Activated CD8-positive, alpha-beta memory T cell treated with anti-CD3 and anti-CD28 coated beads, Interleukin-2, amount 50 U/mL, for 48 hours (primary cell): Measurements from ENCODE around the gene CGB8.
"Not testable (repeated sequence)": the region's sequence is repeated elsewhere in the genome, so short reads cannot be mapped to it uniquely, and the experiment has no call there.

ENCODE experiments used
- DNase-seq: peaks from one replicate; pipeline ENCODE4 v3.0.0-alpha.2; 2020

The CGB8 gene

DNA sequence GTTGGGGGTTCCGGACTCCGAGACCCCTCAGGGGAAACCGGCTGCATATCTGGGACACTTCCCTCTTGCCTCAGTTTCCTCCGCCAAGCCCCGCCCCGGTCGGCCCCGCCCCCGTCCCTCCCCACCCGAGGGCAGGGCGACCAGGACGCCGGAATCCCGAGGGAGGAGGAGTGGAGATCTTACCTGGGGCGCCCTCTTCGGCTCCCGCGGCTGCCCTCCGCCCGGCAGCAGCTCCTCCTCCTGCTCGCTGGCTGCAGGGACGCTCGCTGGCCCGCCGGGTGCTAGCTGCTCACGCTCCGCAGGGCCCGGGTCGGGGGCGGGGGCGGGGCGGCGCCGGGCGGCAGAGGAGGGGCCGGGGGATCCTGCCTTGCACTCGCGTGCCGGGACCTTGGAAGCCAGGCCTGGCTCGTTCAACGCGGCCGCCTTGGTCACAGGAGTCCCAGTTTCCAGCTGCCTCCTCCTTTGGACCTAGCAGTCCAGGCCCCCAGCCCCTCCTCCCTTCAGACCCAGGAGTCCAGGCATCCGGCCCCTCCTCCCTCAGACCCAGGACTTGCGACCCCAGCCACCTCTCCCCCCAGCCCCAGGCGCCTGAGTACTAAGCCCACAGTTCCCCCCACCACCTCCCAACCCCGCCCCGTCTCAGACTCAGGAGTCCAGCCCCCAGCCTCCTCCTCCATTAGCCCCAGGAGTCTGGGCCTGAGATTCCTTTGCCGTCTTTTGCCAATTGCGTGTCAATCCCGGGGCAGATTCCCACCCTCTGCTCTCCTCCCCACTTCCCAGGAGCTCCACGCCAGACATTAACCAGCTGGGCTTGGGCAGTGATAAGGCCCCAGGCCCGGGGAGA, 16.1 kb upstream of the CGB8 start, which contains the start of gene NTF4:
TSS of gene NTF4 (minus strand) at position 51 of the 844 bp plus-strand sequence. CDS start 2,821 bp downstream, outside the sequence.
- DNase-seq: no peak

- DNase-seq: no peak
Observed at GRCh38 chr19:49064029-49064629, 15.2 kb upstream of the CGB8 start.

DNA sequence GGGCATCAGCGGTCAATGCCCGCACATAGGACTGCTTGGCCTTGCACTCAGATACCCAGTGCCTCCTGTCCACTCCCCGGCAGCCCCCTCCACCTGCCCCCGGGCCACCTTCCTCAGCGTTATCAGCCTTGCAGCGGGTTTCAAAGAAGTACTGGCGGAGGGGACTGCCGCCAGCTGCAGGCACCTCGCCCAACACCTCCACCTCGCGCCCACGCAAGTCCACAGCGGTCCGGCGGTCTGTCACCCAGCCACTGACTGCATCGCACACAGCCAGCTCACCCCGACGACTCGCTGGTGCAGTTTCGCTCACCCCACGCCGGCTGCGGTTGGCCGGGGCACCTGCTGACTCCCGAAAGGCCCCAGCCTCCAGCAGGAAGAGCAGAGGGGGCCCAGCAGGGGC, 12.5 kb upstream of the CGB8 start:
- no peak for DNase-seq

DNA sequence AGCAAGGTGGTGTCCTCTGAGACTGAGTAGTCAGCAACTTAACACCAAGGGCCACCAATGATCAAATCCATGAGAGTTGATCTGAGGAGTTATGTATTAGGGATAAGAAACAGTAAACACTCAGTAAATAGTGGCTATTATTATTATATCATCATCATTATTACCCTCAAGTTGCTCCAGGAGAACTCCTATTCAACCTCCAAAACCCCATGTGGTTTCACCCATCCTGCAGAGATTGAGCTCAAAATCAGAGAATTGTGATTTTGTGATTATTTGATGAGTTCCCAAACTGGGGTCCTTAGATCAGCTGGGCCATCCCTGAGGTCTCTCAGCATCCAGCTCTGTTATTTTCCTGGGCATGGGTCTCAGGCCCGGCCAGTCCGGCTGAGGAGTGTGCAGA, 12.1 kb upstream of the CGB8 start:
- no peak for DNase-seq

GRCh38 chr19:49059053-49059452, 10.1 kb upstream of the CGB8 start:
- DNase-seq: no peak

DNA sequence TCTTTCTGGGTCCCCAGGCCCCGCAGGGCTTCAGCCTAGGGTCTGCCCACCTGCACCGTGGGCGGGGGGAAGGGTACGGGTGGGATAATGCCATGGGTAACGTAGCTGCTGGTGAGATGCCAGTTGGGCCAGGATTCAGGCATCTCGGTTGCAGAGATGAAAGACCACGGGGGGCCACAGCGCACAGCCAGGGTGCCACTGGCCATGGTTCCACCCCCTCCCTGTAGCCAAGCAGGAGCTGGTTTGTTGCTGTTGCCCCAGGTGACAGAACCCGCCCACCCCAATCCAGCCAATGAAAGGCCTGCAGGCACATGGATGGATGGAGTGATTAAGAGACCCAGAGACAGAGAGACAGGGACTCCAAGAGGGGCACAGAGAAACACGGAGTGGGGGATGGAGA, 9.7 kb upstream of the CGB8 start:
- DNase-seq: no peak

DNA sequence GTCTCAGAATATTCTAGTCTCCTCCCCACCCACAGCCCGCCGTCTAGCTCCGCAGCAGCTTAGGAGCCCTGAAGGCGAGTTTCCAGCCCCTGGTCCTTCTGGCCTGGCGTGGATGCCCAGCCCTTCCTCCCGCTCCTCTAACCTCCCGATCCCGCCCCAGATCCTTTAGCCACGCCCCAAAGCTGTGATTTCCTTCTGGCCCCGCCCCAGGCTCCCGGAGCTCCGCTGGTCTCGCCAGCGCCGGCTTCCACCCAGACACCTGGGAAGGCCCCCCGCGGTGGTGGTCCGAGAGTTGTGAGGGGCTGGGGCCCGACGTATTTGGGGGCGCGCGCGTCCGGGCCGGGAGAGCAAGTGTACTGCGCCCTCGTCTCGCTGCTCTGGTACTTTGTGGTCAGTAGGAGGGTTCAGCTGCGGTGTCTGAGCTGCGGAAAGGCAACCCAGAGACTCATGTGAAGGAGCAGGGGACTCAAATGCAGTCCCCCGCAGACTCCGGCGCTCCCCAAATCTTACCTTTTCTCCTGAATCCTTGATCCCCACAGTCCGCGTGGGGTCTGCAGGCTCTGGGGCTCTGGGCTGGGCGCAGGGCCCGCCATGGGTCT, 8.8 kb upstream of the CGB8 start, which contains the start of gene CGB7:
TSS of gene CGB7 (minus strand) at position 114 of the 599 bp plus-strand sequence. CDS start 2,374 bp downstream, outside the sequence.
- no peak for DNase-seq

DNA sequence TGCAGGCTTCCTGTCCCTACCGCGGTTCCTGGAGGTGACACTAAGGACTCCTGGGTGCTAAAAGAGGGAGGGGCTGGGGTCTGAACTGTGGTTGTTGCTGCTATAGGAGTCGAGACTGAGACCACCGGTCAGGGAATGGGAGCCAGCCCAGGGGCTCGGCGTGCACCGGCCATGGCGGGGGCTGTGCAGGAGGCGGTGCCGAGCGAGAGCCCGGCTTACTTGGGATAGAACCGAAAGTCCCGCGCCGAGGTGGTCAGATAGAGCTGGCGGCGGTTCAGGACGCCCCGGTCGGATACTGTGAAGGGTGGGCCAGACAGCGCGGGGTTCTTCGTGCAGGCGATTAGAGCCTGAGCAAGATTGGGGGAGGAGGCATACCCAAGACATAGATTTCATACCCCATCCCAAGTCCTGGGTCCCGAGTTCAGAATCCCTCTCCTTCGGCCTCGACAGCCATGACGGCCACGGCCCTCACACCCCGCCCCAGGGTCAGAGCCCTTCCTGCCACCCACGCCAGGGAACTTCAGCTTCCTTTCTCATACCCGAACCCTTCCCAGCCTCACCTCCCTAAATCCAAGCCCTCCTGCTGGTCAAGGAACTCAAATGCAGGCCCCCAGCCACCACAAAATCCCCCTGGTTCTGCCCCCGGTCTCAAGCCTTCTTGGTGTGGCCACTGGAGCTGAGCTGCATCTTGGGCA, 8.1 kb upstream of the CGB8 start:
- DNase-seq: not testable (repeated sequence)

DNA sequence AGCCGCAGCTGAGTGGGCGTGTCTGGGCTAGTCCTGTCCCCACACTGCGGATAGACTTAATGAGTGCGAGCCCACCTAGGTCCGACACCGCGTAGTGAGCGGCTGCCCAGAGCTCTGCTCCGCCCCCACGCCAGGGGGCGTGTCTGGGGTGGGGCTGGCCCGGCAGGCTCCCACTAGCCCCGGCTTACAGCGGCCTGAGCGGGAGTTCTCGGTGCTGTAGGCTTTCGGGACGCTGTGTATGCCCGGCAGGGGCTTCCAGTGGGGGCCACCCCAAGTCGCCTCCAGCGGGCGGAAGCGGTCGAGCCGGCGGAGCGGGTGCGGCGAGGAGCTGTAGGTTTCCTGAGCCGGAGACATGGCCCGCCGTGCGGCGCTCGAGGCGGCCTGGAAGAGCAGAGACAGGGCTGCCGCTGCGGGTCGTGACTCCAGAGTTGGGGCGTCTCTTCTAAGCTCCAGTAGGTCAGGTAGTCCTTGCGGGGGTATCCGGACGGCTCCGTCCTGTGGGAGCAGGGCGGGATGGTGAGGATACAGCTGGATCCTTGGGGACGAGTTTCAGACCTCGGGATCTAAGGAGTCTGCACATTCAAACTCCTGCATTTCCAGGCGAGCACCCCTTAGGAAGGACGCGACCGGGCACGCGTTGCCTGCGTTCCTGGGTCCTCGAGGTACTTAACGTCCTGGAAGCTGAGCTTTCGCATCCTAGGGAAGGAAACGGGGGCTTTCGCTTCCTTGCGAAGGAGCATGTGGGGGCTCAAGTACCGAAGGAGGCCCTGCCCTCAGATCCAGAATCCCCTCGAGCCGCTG, 7.4 kb upstream of the CGB8 start:
- peak; percentile 76 for DNase-seq

- DNase-seq: not testable (repeated sequence)
Observed at GRCh38 chr19:49050376-49051033, 1.6 kb upstream of the CGB8 start.

GRCh38 chr19:49049834-49050233, 923 bp upstream of the CGB8 start:
- not testable (repeated sequence) for DNase-seq

- not testable (repeated sequence) for DNase-seq
Observed at GRCh38 chr19:49043548-49043947, 5.4 kb downstream of the CGB8 start, which contains the start of gene CGB5. TSS of gene CGB5 (plus strand) at chr19:49043848. CDS start at chr19:49044210, 362 bp downstream.

- DNase-seq: not testable (repeated sequence)
Observed at GRCh38 chr19:49042666-49043065, 6.2 kb downstream of the CGB8 start.

DNA sequence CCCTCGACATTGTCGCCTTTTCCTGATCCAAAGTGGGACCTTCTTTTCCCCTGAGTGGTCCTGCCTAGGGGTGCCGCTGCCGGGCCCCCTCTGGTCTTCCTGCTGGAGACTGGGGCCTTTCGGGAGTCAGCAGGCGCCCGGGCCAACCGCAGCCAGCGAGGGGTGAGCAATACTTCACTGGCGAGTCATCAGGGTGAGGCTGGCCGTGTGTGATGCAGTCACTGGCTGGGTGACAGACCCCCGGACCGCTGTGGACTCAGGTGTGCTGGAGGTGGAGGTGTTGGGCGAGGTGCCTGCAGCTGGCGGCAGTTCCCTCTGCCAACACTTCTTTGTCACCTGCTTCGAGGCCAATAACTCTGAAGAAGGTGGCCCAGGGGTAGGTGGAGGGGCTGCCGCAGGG, 6.7 kb downstream of the CGB8 start:
- no peak for DNase-seq

DNA sequence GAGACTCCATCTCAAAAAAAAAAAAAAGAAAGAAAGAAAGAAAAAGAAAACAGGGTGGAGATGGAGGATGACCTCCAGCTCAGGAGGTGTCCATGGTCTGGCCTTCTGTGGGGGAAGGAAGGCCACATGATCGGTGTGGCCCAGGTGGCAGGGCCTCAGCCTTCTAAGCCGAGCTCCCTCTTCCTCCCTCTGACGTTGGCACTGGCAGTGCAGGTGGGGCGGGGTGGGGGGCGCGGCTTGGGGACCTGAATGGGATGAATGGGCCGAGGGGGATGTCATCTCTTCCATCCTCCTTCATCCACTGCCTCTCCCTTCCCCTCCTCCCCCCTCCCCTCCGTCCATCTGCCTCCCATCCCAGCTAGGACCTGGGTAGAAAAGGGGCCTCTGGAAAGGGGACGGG, 9.2 kb downstream of the CGB8 start:
- DNase-seq: not testable (repeated sequence)

DNA sequence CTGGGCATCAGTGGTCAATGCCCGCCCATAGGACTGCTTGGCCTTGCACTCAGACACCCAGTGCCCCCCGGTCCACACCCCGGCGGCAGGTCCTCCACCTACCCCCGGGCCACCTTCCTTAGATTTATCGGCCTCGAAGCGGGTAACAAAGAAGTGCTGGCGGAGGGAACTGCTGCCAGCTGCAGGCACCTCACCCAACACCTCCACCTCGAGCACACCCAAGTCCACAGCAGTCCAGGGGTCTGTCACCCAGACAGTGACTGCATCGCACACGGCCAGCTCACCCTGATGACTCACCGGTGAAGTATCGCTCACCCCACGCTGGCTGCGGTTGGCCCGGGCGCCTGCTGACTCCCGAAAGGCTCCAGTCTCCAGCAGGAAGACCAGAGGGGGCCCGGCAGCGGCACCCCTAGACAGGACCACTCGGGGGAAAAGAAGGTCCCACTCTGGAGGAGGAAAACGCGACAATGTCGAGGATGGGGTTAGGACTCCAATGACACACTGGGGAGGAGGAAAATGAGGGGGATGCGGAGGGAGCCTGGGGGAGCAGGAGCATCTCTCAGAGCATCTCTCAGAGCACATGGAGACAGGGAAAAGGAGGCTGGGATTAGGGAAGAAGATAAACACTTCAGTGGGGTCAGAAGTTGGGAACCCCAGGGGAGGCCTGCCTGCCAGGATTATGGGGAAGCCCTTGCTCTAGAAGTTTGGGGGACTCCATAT, 10.2 kb downstream of the CGB8 start:
- not testable (repeated sequence) for DNase-seq

DNA sequence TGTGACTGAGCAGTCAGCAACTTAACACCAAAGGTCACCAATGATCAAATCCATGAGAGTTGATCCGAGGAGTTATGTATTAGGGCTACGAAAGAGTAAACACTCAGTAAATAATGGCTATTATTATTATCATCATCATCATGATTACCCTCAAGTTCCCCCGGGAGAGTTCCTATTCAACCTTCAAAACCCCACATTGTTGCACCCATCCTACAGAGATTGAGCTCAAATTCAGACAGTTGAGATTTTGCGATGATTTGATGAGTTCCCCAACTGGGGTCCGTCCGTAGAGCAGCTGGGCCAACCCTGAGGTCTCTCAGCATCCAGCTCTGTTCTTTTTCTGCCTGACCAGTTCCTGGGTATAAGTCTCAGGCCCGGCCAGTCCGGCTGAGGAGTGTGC, 10.8 kb downstream of the CGB8 start:
- DNase-seq: not testable (repeated sequence)

DNA sequence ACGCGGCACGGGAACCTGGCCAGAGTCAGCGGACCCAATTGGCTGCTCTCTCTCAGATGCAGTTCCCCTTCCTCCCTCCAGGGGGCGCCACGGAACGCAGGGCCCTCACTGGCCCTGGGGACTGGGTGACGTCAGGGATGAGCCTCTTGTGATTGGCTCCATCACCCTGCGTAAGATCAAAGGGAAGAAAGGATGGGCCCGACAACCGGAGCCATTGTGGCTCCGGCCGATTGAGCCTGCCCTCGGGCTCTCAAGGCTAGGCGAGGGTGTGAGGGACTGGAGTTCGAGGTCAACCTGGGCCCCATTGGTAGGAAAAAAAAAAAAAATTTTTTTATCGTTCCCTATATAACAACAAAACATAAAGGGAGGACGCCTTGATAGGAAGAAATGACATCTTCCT, 12.1 kb downstream of the CGB8 start, which contains the start of gene CGB1:
TSS of gene CGB1 (minus strand) at position 81 of the 400 bp plus-strand sequence. CDS start 184 bp downstream, outside the sequence.
- DNase-seq: peak; percentile 83

DNA sequence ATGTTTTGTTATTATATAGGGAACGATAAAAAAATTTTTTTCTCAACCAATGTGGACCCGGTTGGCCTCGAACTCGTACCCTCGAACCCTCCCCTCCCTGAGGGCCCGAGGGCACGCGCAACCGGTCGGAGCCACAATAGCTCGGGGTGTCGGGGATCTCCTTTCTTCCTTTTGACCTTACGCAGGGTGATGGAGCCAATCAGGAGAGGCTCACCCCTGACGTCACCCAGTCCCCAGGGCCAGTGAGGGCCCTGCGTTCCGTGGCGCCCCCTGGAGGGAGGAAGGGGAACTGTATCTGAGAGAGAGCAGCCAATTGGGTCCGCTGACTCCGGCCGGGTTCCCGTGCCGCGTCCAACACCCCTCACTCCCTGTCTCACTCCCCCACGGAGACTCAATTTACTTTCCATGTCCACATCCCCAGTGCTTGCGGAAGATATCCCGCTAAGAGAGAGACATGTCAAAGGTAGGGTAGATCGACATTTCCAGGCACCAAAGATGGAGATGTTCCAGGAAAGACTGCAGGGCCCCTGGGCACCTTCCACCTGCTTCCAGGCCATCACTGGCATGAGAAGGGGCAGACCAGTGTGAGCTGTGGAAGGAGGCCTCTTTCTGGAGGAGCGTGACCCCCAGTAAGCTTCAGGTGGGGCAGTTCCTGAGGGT, 17.1 kb downstream of the CGB8 start, which contains the start of gene CGB2:
TSS of gene CGB2 (plus strand) at position 249 of the 660 bp plus-strand sequence. CDS start at position 455, 206 bp downstream.
- DNase-seq: peak; percentile 93

DNA sequence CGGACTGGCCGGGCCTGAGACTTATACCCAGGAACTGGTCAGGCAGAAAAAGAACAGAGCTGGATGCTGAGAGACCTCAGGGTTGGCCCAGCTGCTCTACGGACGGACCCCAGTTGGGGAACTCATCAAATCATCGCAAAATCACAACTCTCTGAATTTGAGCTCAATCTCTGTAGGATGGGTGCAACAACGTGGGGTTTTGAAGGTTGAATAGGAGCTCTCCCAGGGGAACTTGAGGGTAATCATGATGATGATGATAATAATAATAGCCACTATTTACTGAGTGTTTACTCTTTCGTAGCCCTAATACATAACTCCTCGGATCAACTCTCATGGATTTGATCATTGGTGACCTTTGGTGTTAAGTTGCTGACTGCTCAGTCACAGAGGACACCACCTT, 18.6 kb downstream of the CGB8 start:
- not testable (repeated sequence) for DNase-seq
